Activated naive CD4-positive, alpha-beta T cell treated with anti-CD3 and anti-CD28 coated beads, Interleukin-2, amount 10 ng/mL, durations not matched to agents 7 days and 5 days (primary cell): ENCODE results near the gene YY2.
"Not testable (repeated sequence)": the region's sequence is repeated elsewhere in the genome, so short reads cannot be mapped to it uniquely, and the experiment has no call there.

ENCODE experiments used
- CTCF ChIA-PET: fragments of 350-600 bp; sonication (Branson Sonifier 250); formaldehyde crosslinking; loops from one replicate; lab custom pipeline; 2021; ENCODE audit warnings: antibody characterized with exemption; lab: Charles Lee
- DNase-seq: peaks from one replicate; pipeline ENCODE4 v3.0.0-alpha.2; 2020
- H3K27ac Mint-ChIP-seq: one replicate; pipeline ENCODE4 v1.8.0; 2021; ENCODE audit warnings: mild to moderate bottlenecking, moderate library complexity, mixed read lengths
- H3K27me3 Mint-ChIP-seq: one replicate; pipeline ENCODE4 v1.8.0; 2021; ENCODE audit warnings: mild to moderate bottlenecking, mixed read lengths
- H3K36me3 Mint-ChIP-seq: one replicate; pipeline ENCODE4 v1.8.0; 2021; ENCODE audit warnings: mixed read lengths
- H3K4me1 Mint-ChIP-seq: one replicate; pipeline ENCODE4 v1.8.0; 2021; ENCODE audit warnings: mixed read lengths
- H3K4me3 Mint-ChIP-seq: one replicate; pipeline ENCODE4 v1.8.0; 2021; ENCODE audit warnings: mild to moderate bottlenecking, moderate library complexity, mixed read lengths
- H3K9me3 Mint-ChIP-seq: one replicate; pipeline ENCODE4 v1.8.0; 2021; ENCODE audit warnings: mixed read lengths

Gene YY2

DNA sequence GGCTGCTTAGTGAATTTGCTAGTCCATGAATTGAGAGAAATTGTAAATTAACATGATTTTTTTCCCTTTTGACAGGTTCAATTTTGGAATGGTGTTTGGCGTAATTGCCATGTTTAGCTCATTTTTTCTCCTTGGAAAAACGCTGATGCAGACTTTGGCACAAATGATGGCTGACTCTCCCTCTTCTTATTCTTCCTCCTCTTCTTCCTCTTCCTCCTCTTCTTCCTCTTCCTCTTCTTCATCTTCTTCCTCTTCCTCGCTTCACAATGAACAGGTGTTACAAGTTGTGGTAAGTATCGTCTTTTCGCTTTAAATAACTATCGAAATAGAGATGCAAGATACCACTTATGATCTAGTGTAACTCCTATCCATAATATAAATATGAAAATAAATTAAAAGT, 10.7 kb upstream of the YY2 start:
- H3K27ac Mint-ChIP-seq = no peak overlapping the region
- no peak overlapping the region for H3K4me3 Mint-ChIP-seq
- no peaks in the 10 kb centered on the region for H3K27me3 Mint-ChIP-seq
- H3K36me3 Mint-ChIP-seq = peaks cover 18% of the 10 kb centered on the region
- H3K4me1 Mint-ChIP-seq = peaks cover 7% of the 10 kb centered on the region
- no peaks in the 10 kb centered on the region for H3K9me3 Mint-ChIP-seq
- CTCF ChIA-PET = no interaction called here
- DNase-seq = no peak

GRCh38 chrX:21847342-21847741, 8.4 kb upstream of the YY2 start:
- Mint-ChIP-seq H3K4me3 (no peak overlapping the region), H3K27ac (no peak overlapping the region), H3K27me3 (no peaks in the 10 kb centered on the region), H3K4me1 (no peaks in the 10 kb centered on the region), H3K36me3 (peaks cover 18% of the 10 kb centered on the region), H3K9me3 (no peaks in the 10 kb centered on the region)
- CTCF ChIA-PET = no interaction called here
- no peak for DNase-seq

DNA sequence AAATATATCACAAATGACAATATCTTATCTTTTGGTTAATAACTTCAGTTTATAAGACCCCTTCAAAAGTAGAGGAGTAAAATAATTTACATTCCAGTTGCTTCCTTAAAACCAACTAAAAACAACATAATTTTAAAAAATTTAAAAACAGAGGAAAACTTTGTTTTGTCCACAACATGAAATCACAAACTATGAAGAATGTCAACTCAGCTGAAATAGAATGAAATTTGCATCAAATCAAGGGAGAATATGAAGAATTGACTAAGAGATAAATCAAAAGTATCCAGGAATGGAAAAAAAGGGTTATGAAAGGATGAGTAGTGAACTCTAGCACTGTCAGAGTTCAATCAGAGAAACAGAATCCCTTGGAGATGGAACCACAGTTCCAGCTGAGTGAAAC, 2.2 kb upstream of the YY2 start:
- DNase-seq = no peak
- Mint-ChIP-seq H3K9me3 (no peaks in the 10 kb centered on the region), H3K4me3 (no peak overlapping the region), H3K27ac (no peak overlapping the region), H3K27me3 (no peaks in the 10 kb centered on the region), H3K36me3 (peaks cover 19% of the 10 kb centered on the region), H3K4me1 (no peaks in the 10 kb centered on the region)
- CTCF ChIA-PET = no interaction called here

- Mint-ChIP-seq H3K4me3 (no peak overlapping the region), H3K9me3 (no peaks in the 10 kb centered on the region), H3K36me3 (peaks cover 20% of the 10 kb centered on the region), H3K27ac (no peak overlapping the region), H3K27me3 (no peaks in the 10 kb centered on the region), H3K4me1 (no peaks in the 10 kb centered on the region)
- DNase-seq = no peak
- CTCF ChIA-PET = no interaction called here
These were observed 717 bp downstream of the YY2 start for GRCh38 chrX:21856504-21856903.

DNA sequence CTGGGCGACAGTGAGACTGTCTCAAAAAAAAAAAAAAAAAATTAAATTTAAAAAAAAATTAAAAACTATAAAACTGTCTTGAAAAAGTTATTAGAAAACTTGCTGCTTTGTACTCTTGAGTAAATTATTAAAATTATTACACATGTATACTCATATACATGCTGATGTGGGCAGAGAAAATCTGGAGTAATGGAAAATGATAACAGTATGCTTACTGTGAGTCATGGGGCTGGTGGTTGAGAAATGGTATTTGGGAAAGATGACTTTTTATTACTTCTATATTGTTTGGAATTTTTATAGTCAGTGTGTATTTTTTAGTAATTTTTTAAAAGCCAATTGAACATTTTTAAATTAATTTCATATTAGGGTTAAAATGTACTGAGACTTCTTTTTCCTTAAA, 7.5 kb downstream of the YY2 start:
- Mint-ChIP-seq H3K9me3 (no peaks in the 10 kb centered on the region), H3K36me3 (peaks cover 2% of the 10 kb centered on the region), H3K27ac (no peak overlapping the region), H3K27me3 (no peaks in the 10 kb centered on the region), H3K4me3 (no peak overlapping the region), H3K4me1 (peaks cover 4% of the 10 kb centered on the region)
- DNase-seq = no peak
- CTCF ChIA-PET = no interaction called here

DNA sequence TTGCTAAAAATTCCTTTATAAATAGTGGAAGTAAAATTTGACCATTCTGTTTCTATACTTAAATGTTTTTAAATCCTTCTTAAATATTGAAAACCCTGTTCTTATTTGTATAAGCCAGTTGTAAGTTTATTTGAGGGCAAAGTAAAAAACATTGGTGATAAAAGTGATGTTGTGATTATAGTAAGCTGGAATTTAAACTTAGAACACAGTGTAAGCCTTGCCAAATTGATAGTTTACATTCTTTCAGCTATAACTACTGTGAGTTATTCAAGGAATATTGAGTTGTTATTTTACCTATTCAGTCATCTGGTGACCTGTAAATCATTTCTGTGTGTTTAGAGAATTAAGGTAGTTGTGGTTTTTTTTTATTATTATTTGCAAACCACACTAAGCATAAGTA, 9.6 kb downstream of the YY2 start:
- CTCF ChIA-PET = interaction anchor here (0.5 to 0.7 kb wide), 2 partner anchors 60 to 120 kb away, joined by 3 read pairs; no protein-coding TSS in a partner anchor
- Mint-ChIP-seq H3K36me3 (no peaks in the 10 kb centered on the region), H3K4me1 (peaks cover 4% of the 10 kb centered on the region), H3K9me3 (no peaks in the 10 kb centered on the region), H3K27ac (no peak overlapping the region), H3K27me3 (no peaks in the 10 kb centered on the region), H3K4me3 (no peak overlapping the region)
- DNase-seq = no peak

GRCh38 chrX:21870494-21870893, 14.7 kb downstream of the YY2 start:
- H3K4me3 Mint-ChIP-seq = no peak overlapping the region
- no peaks in the 10 kb centered on the region for H3K9me3 Mint-ChIP-seq
- CTCF ChIA-PET = no interaction called here
- no peaks in the 10 kb centered on the region for H3K27me3 Mint-ChIP-seq
- H3K4me1 Mint-ChIP-seq = no peaks in the 10 kb centered on the region
- DNase-seq = no peak
- H3K36me3 Mint-ChIP-seq = no peaks in the 10 kb centered on the region
- no peak overlapping the region for H3K27ac Mint-ChIP-seq

DNA sequence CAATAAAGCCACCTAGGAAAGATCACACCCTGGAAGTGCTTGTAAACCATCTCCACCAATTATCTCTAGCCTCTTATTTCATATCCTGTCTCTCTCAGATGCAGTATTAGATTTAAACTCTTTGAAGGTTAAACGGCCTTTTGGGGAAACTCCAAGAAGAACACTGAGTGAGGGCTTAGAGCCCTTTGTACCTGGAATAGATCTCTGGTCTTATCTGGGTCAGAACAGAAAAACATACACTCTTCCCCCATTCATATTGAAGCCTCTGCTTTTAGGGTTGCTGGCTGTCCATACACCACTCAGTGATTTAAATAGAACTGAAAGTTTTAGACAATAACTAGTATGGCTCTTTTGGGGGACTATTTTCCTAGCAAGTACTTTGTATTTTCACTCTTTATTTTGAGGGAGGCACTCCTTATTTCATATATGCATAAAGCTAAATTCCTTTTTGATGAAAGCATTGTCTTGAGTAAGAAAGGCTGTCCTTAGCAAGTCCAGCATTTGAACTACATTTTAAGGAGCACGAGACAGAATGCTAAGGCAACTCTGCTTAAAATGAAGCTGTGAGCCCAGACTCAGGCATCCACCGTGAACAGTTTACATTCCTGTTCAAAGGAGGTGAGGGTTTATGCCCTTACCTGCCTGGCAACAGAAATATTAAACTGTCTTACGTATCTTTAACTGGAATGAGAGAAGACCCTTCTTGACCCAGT, 17.4 kb downstream of the YY2 start:
- CTCF ChIA-PET = interaction anchor here (0.8 kb wide), 1 partner anchor 10 kb away, joined by 3 read pairs; no protein-coding TSS in a partner anchor
- H3K36me3 Mint-ChIP-seq = no peaks in the 10 kb centered on the region
- H3K27ac Mint-ChIP-seq = no peak overlapping the region
- H3K27me3 Mint-ChIP-seq = no peaks in the 10 kb centered on the region
- no peak for DNase-seq
- no peaks in the 10 kb centered on the region for H3K9me3 Mint-ChIP-seq
- H3K4me1 Mint-ChIP-seq = no peaks in the 10 kb centered on the region
- H3K4me3 Mint-ChIP-seq = no peak overlapping the region

- CTCF ChIA-PET, DNase-seq, H3K4me3 Mint-ChIP-seq, H3K4me1 Mint-ChIP-seq, H3K36me3 Mint-ChIP-seq, H3K9me3 Mint-ChIP-seq, H3K27ac Mint-ChIP-seq, H3K27me3 Mint-ChIP-seq: not testable (repeated sequence)
These were observed 18.4 kb downstream of the YY2 start for GRCh38 chrX:21874182-21874581.

- H3K4me1 Mint-ChIP-seq = no peaks in the 10 kb centered on the region
- peaks cover 4% of the 10 kb centered on the region for H3K36me3 Mint-ChIP-seq
- no peak overlapping the region for H3K4me3 Mint-ChIP-seq
- CTCF ChIA-PET = no interaction called here
- H3K9me3 Mint-ChIP-seq = no peaks in the 10 kb centered on the region
- H3K27ac Mint-ChIP-seq = no peak overlapping the region
- no peak for DNase-seq
- no peaks in the 10 kb centered on the region for H3K27me3 Mint-ChIP-seq
These were observed 19.2 kb downstream of the YY2 start for GRCh38 chrX:21875013-21875412.

GRCh38 chrX:21881881-21882574, 26.2 kb downstream of the YY2 start:
- no peaks in the 10 kb centered on the region for H3K9me3 Mint-ChIP-seq
- no peaks in the 10 kb centered on the region for H3K4me1 Mint-ChIP-seq
- H3K27me3 Mint-ChIP-seq = no peaks in the 10 kb centered on the region
- CTCF ChIA-PET = no interaction called here
- peaks cover 8% of the 10 kb centered on the region for H3K36me3 Mint-ChIP-seq
- H3K27ac Mint-ChIP-seq = no peak overlapping the region
- H3K4me3 Mint-ChIP-seq = no peak overlapping the region
- no peak for DNase-seq

DNA sequence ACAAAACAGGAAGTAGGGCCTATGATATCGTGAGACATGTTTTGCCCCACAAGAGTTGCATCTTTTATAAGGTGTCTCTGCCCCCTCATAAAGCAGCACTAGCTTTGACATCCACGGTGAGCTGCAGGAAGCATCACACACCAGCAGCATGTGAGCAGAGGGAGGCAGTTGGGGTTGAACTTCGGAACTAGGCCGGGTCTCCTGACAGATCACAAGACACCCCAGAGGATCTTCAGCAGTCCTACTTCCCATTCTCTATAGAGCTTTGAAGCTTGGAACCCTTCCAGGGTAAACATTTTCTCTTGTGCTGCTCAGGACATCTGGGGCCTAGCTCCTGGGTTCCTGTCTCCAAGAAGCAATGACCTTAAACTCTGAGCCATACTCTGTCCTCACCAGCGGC, 27.5 kb downstream of the YY2 start:
- peaks cover 9% of the 10 kb centered on the region for H3K36me3 Mint-ChIP-seq
- no peaks in the 10 kb centered on the region for H3K4me1 Mint-ChIP-seq
- no peaks in the 10 kb centered on the region for H3K9me3 Mint-ChIP-seq
- DNase-seq = no peak
- no peak overlapping the region for H3K27ac Mint-ChIP-seq
- CTCF ChIA-PET = interaction anchor here (0.5 kb wide), 1 partner anchor 11 kb away, joined by 3 read pairs; no protein-coding TSS in a partner anchor
- H3K27me3 Mint-ChIP-seq = no peaks in the 10 kb centered on the region
- no peak overlapping the region for H3K4me3 Mint-ChIP-seq

- DNase-seq = no peak
- H3K4me3 Mint-ChIP-seq = no peak overlapping the region
- H3K27me3 Mint-ChIP-seq = no peaks in the 10 kb centered on the region
- CTCF ChIA-PET = no interaction called here
- H3K9me3 Mint-ChIP-seq = no peaks in the 10 kb centered on the region
- peaks cover 5% of the 10 kb centered on the region for H3K36me3 Mint-ChIP-seq
- H3K27ac Mint-ChIP-seq = no peak overlapping the region
- no peaks in the 10 kb centered on the region for H3K4me1 Mint-ChIP-seq
These were observed 29.8 kb downstream of the YY2 start for GRCh38 chrX:21885568-21885967.

- CTCF ChIA-PET = no interaction called here
- H3K9me3 Mint-ChIP-seq = no peaks in the 10 kb centered on the region
- no peak overlapping the region for H3K4me3 Mint-ChIP-seq
- no peaks in the 10 kb centered on the region for H3K4me1 Mint-ChIP-seq
- H3K27ac Mint-ChIP-seq = no peak overlapping the region
- no peak for DNase-seq
- H3K27me3 Mint-ChIP-seq = no peaks in the 10 kb centered on the region
- no peaks in the 10 kb centered on the region for H3K36me3 Mint-ChIP-seq
These were observed 49.5 kb downstream of the YY2 start for GRCh38 chrX:21905313-21905712.

GRCh38 chrX:21905953-21906352, 50.2 kb downstream of the YY2 start:
- DNase-seq = no peak
- H3K36me3 Mint-ChIP-seq = no peaks in the 10 kb centered on the region
- no peak overlapping the region for H3K27ac Mint-ChIP-seq
- CTCF ChIA-PET = no interaction called here
- no peaks in the 10 kb centered on the region for H3K9me3 Mint-ChIP-seq
- H3K4me1 Mint-ChIP-seq = no peaks in the 10 kb centered on the region
- H3K4me3 Mint-ChIP-seq = no peak overlapping the region
- no peaks in the 10 kb centered on the region for H3K27me3 Mint-ChIP-seq
